A673 (cell line): ENCODE measurements around the gene PLEKHO2. TPM values are rescaled to one million over a fixed set of nuclear protein-coding genes. Genes with fewer than 3 reads are reported as not detected.

Experiments
- BruUV-seq: library from RNA; stranded (reverse); fragments of 400-500 nt; replicated peaks from 2 replicates; lab custom pipeline; 2021; lab: Mats Ljungman, UMichigan
- CTCF ChIA-PET: fragments of 300-600 bp; sonication (Branson Sonifier 250); formaldehyde crosslinking; loops from one replicate; lab custom pipeline; 2022; ENCODE audit warnings: antibody characterized with exemption; lab: Charles Lee
- POLR2A ChIA-PET: fragments of 300-600 bp; sonication (Branson Sonifier 250); formaldehyde crosslinking; loops from one replicate; lab custom pipeline; 2022; ENCODE audit warnings: antibody characterized with exemption; ENCODE audit not compliant: low non-redundant PET; lab: Charles Lee
- DNase-seq: peaks from one replicate; pipeline ENCODE4 v3.0.0-alpha.2; 2015; ENCODE audit warnings: low spot score
- H3K27ac ChIP-seq: fragments of 200-600 bp; sonication (generic); 2 replicates; pipeline ENCODE4 v1.5.1; 2016; ENCODE audit warnings: mixed run types, low read depth, mild to moderate bottlenecking, mixed read lengths, antibody characterized with exemption, low read length; ENCODE audit not compliant: poor library complexity, severe bottlenecking
- H3K27me3 ChIP-seq: fragments of 200-600 bp; sonication (generic); replicated peaks from 2 replicates; pipeline ENCODE4 v1.6.1; 2017; ENCODE audit warnings: mixed run types, low read depth, mild to moderate bottlenecking, mixed read lengths, antibody characterized with exemption, low read length; ENCODE audit not compliant: insufficient read depth, poor library complexity
- H3K36me3 ChIP-seq: fragments of 200-600 bp; sonication (generic); 2 replicates; pipeline ENCODE4 v1.6.1; 2016; ENCODE audit warnings: mixed run types, mild to moderate bottlenecking, mixed read lengths, antibody characterized with exemption, low read length; ENCODE audit not compliant: insufficient read depth, poor library complexity, severe bottlenecking
- H3K4me1 ChIP-seq: fragments of 200-600 bp; sonication (generic); 2 replicates; pipeline ENCODE4 v1.6.1; 2017; ENCODE audit warnings: mixed run types, mild to moderate bottlenecking, mixed read lengths, antibody characterized with exemption, low read length; ENCODE audit not compliant: insufficient read depth, poor library complexity, severe bottlenecking
- H3K4me3 ChIP-seq: fragments of 200-600 bp; sonication (generic); 2 replicates; pipeline ENCODE4 v1.5.1; 2016; ENCODE audit warnings: low read depth, mixed run types, mild to moderate bottlenecking, mixed read lengths, low read length; ENCODE audit not compliant: poor library complexity, severe bottlenecking
- H3K9me3 ChIP-seq: fragments of 200-600 bp; sonication (generic); 2 replicates; pipeline ENCODE4 v1.6.1; 2016; ENCODE audit warnings: mixed run types, low read depth, mild to moderate bottlenecking, mixed read lengths, antibody characterized with exemption, low read length; ENCODE audit not compliant: poor library complexity, severe bottlenecking
- CTCF ChIP-seq: fragments of 300-800, 200-600 bp; sonication (generic); conservative IDR thresholded peaks from 2 replicates; pipeline ENCODE4 v1.5.1; 2017; ENCODE audit warnings: low read depth, mild to moderate bottlenecking, antibody characterized with exemption, low read length, moderate library complexity, mixed read lengths
- EZH2 ChIP-seq: fragments of 200-600 bp; sonication (generic); IDR thresholded peaks from 2 replicates; pipeline ENCODE4 v1.6.1; 2017; ENCODE audit warnings: borderline replicate concordance, low read depth, mild to moderate bottlenecking, mixed read lengths, antibody characterized with exemption, low read length; ENCODE audit not compliant: poor library complexity, severe bottlenecking
- intact Hi-C: fragments of 100-400 bp; cut with micrococcal nuclease; formaldehyde crosslinking; loops from one replicate; pipeline ENCODE4 v1.10.0; 2022; ENCODE audit not compliant: unreplicated experiment
- total RNA-seq: library from RNA; stranded (reverse); gene quantifications from 2 replicates; pipeline ENCODE4 v1.2.3, GENCODE V29; 2021

PLEKHO2 gene
- total RNA-seq, 1 experiment from 2014 or later = 8.9 TPM

GRCh38 chr15:64864068-64864467 lies 22.4 kb downstream of the PLEKHO2 start:
- peaks cover 7% of the 10 kb centered on the region for H3K36me3 ChIP-seq
- DNase-seq = no peak
- no peak overlapping the region for H3K27ac ChIP-seq
- no TSS peak for BruUV-seq
- TF ChIP-seq CTCF (no peak), EZH2 (no peak)
- intact Hi-C loops = no loop called here
- H3K9me3 ChIP-seq = no peaks in the 10 kb centered on the region
- H3K4me3 ChIP-seq = no peak overlapping the region
- H3K4me1 ChIP-seq = no peaks in the 10 kb centered on the region
- ChIA-PET POLR2A (no interaction called here), CTCF (no interaction called here)
- no peaks in the 10 kb centered on the region for H3K27me3 ChIP-seq

- no peaks in the 10 kb centered on the region for H3K27me3 ChIP-seq
- BruUV-seq = no TSS peak
- H3K36me3 ChIP-seq = peaks cover 3% of the 10 kb centered on the region
- no peak for DNase-seq
- H3K4me1 ChIP-seq = no peaks in the 10 kb centered on the region
- H3K4me3 ChIP-seq = no peak overlapping the region
- TF ChIP-seq EZH2 = no peak
- no peak for TF ChIP-seq CTCF
- H3K9me3 ChIP-seq = no peaks in the 10 kb centered on the region
- CTCF ChIA-PET = interaction anchor here (0.5 kb wide), 1 partner anchor 1297 kb away, joined by 15 read pairs; no protein-coding TSS in a partner anchor
- intact Hi-C loops = no loop called here
- no peak overlapping the region for H3K27ac ChIP-seq
- POLR2A ChIA-PET = no interaction called here
These were observed 23.6 kb downstream of the PLEKHO2 start for GRCh38 chr15:64865126-64865997.

GRCh38 chr15:64865998-64866520 lies 24.3 kb downstream of the PLEKHO2 start:
- Histone ChIP-seq H3K4me1 (no peaks in the 10 kb centered on the region), H3K36me3 (no peaks in the 10 kb centered on the region), H3K9me3 (no peaks in the 10 kb centered on the region), H3K27me3 (no peaks in the 10 kb centered on the region), H3K27ac (no peak overlapping the region), H3K4me3 (no peak overlapping the region)
- BruUV-seq = no TSS peak
- ChIA-PET CTCF (interaction anchor here (0.5 kb wide), 2 partner anchors 1131 to 1298 kb away, joined by 3 to 15 read pairs; no protein-coding TSS in a partner anchor), POLR2A (no interaction called here)
- peak; percentile 31 for DNase-seq
- intact Hi-C loops = no loop called here
- no peak for TF ChIP-seq EZH2
- TF ChIP-seq CTCF = no peak
